K562 (cell line): Measurements from ENCODE around the gene NUMB.

Experiments used
- ATF7 ChIP-seq: fragments of 450-650 bp; IDR thresholded peaks from 2 replicates; pipeline ENCODE4 v1.7.1; 2014; ENCODE audit warnings: mild to moderate bottlenecking, moderate library complexity
- CTCF ChIP-seq, 3 experiments: IDR thresholded peaks in 2 of 3; conservative IDR thresholded peaks in 1 of 3; 2 replicates each; pipeline ENCODE4 v1.5.1; 2011 to 2012; ENCODE audit warnings: low read length in 3 of 3, mild to moderate bottlenecking in 3 of 3, control low read depth in 2 of 3, improper control_type of control experiment in 1 of 3, inconsistent platforms in 1 of 3, low read depth in 1 of 3, mixed read lengths in 1 of 3, moderate library complexity in 1 of 3; ENCODE audit not compliant: insufficient read depth in 2 of 3
- EHMT2 ChIP-seq: fragments of 450-650 bp; IDR thresholded peaks from 2 replicates; pipeline ENCODE4 v1.6.1; 2018; ENCODE audit warnings: antibody characterized with exemption
- MAZ ChIP-seq, 2 experiments: fragments of 450-650 bp in 1 of 2; sonication (generic) in 1 of 2; formaldehyde crosslinking; IDR thresholded peaks in 1 of 2; conservative IDR thresholded peaks in 1 of 2; 2 replicates each; pipeline versions ENCODE4 v1.4.0 to v1.5.0; 2020; ENCODE audit warnings: mild to moderate bottlenecking in 1 of 2, missing genetic modification reagents in 1 of 2
- MTA2 ChIP-seq: fragments of 450-650 bp; IDR thresholded peaks from 2 replicates; pipeline ENCODE4 v1.6.1; 2016; ENCODE audit warnings: low read depth
- NR2F6 ChIP-seq: fragments of 450-650 bp; formaldehyde crosslinking; IDR thresholded peaks from 2 replicates; pipeline ENCODE4 v1.4.0; 2020; ENCODE audit warnings: mild to moderate bottlenecking
- POU5F1 ChIP-seq: fragments of 150-350 bp; IDR thresholded peaks from 2 replicates; pipeline ENCODE4 v1.6.1; 2014; ENCODE audit warnings: borderline replicate concordance, low read length, low read depth, mild to moderate bottlenecking; ENCODE audit not compliant: partially characterized antibody
- PTTG1 ChIP-seq: fragments of 450-650 bp; IDR thresholded peaks from 2 replicates; pipeline ENCODE4 v1.6.1; 2016; ENCODE audit warnings: low read depth, mild to moderate bottlenecking, missing genetic modification characterization, missing compliant biosample characterization
- RBBP5 ChIP-seq: fragments of 200-600 bp; sonication (generic); IDR thresholded peaks from 2 replicates; pipeline ENCODE4 v1.6.1; 2012; ENCODE audit warnings: borderline replicate concordance, mild to moderate bottlenecking, low read length, control low read depth, inconsistent platforms; ENCODE audit not compliant: insufficient read depth, poor library complexity, severe bottlenecking
- ZBTB33 ChIP-seq: sonication (generic); formaldehyde crosslinking; IDR thresholded peaks from 2 replicates; pipeline ENCODE4 v1.8.1; 2023; ENCODE audit warnings: mild to moderate bottlenecking, missing genetic modification reagents
- ZNF766 ChIP-seq: fragments of 200-800 bp; sonication (Bioruptor generic); conservative IDR thresholded peaks from 2 replicates; pipeline ENCODE4 v1.6.1; 2016; ENCODE audit warnings: missing genetic modification characterization, missing compliant biosample characterization

- TF ChIP-seq MAZ (CRISPR knock-in tag; conservative IDR thresholded peaks at IDR 0.05 in 1 of 2, IDR thresholded peaks at IDR 0.05 in 1 of 2) (peak in 1 of 2 experiments; percentile 64; a peak in 2 of 4 replicates), ZNF766 (CRISPR knock-in tag) (no peak), CTCF (IDR thresholded peaks at IDR 0.05 in 2 of 3, conservative IDR thresholded peaks at IDR 0.05 in 1 of 3; ENCODE audit: insufficient read depth in 2 of 3, low read depth in 1 of 3, low read length in 3 of 3) (no peak), POU5F1 (no peak), ZBTB33 (CRISPR knock-in tag) (no peak), MTA2 (no peak), EHMT2 (no peak), RBBP5 (no peak), NR2F6 (CRISPR knock-in tag) (no peak), ATF7 (0 out of 2 replicates have a peak, but pooled peaks have one; percentile 20), PTTG1 (tag) (no peak)
These were observed 212.6 kb downstream of the NUMB start for GRCh38 chr14:73245480-73246325.
